HepG2 (cell line): Measurements from ENCODE around the gene FGA. TPM values are rescaled to one million over a fixed set of nuclear protein-coding genes. Genes with fewer than 3 reads are reported as not detected.

ENCODE experiments used
- ARNT ChIP-seq: fragments of 450-650 bp; IDR thresholded peaks from 2 replicates; pipeline ENCODE4 v1.6.1; 2017
- ELF3 ChIP-seq: IDR thresholded peaks from 2 replicates; pipeline ENCODE4 v1.6.1; 2016; ENCODE audit warnings: missing genetic modification reagents, missing compliant biosample characterization
- GATA4 ChIP-seq: sonication (generic); IDR thresholded peaks from 2 replicates; pipeline ENCODE4 v1.6.1; 2016; ENCODE audit warnings: antibody characterized with exemption, low read depth, borderline replicate concordance
- MAFF ChIP-seq: IDR thresholded peaks from 2 replicates; pipeline ENCODE4 v1.6.1; 2011; ENCODE audit warnings: low read depth, low read length, improper control_type of control experiment
- MEF2D ChIP-seq: sonication (generic); formaldehyde crosslinking; IDR thresholded peaks from 2 replicates; pipeline ENCODE4 v1.5.1; 2020; ENCODE audit warnings: mild to moderate bottlenecking, missing genetic modification reagents
- MXD4 ChIP-seq: IDR thresholded peaks from 2 replicates; pipeline ENCODE4 v1.6.1; 2016; ENCODE audit warnings: mild to moderate bottlenecking, missing biosample characterization, missing genetic modification reagents
- MYPOP ChIP-seq: sonication (generic); formaldehyde crosslinking; IDR thresholded peaks from 2 replicates; pipeline ENCODE4 v1.8.1; 2023; ENCODE audit warnings: mild to moderate bottlenecking, moderate library complexity, missing genetic modification reagents
- NCOA2 ChIP-seq: sonication (generic); formaldehyde crosslinking; IDR thresholded peaks from 2 replicates; pipeline ENCODE4 v1.8.0; 2022; ENCODE audit warnings: inconsistent platforms
- PHF21A ChIP-seq: sonication (generic); formaldehyde crosslinking; IDR thresholded peaks from 2 replicates; pipeline ENCODE4 v1.5.0; 2020; ENCODE audit warnings: mild to moderate bottlenecking, missing genetic modification reagents
- RFX3 ChIP-seq: IDR thresholded peaks from 2 replicates; pipeline ENCODE4 v1.6.1; 2016; ENCODE audit warnings: missing biosample characterization, missing genetic modification reagents
- SALL1 ChIP-seq: sonication (generic); formaldehyde crosslinking; IDR thresholded peaks from 2 replicates; pipeline ENCODE4 v1.8.0; 2022; ENCODE audit warnings: mild to moderate bottlenecking, missing genetic modification reagents
- SRSF4 ChIP-seq: fragments of 200-400 bp; formaldehyde crosslinking; IDR thresholded peaks from one replicate; pipeline ENCODE4 v1.6.1; 2018; ENCODE audit warnings: mild to moderate bottlenecking, low read depth, low read length, moderate library complexity; ENCODE audit not compliant: poor library complexity, severe bottlenecking
- SUZ12 ChIP-seq: fragments of 150-350 bp; IDR thresholded peaks from 2 replicates; pipeline ENCODE4 v1.6.1; 2014; ENCODE audit warnings: low read depth, low read length
- THAP8 ChIP-seq: sonication (generic); formaldehyde crosslinking; IDR thresholded peaks from 2 replicates; pipeline ENCODE4 v1.5.1; 2020; ENCODE audit warnings: missing genetic modification reagents, mild to moderate bottlenecking, borderline replicate concordance
- TP53 ChIP-seq: sonication (generic); formaldehyde crosslinking; conservative IDR thresholded peaks from 2 replicates; pipeline ENCODE4 v1.4.0; 2020; ENCODE audit warnings: missing genetic modification reagents
- TRIM22 ChIP-seq: fragments of 450-650 bp; IDR thresholded peaks from 2 replicates; pipeline ENCODE4 v1.6.1; 2017
- ZBTB20 ChIP-seq: sonication (generic); formaldehyde crosslinking; IDR thresholded peaks from 2 replicates; pipeline ENCODE4 v1.8.1; 2023; ENCODE audit warnings: missing genetic modification reagents, low read depth, mild to moderate bottlenecking, borderline replicate concordance
- ZBTB21 ChIP-seq: sonication (generic); formaldehyde crosslinking; IDR thresholded peaks from 2 replicates; pipeline ENCODE4 v1.4.0; 2020; ENCODE audit warnings: missing genetic modification reagents
- ZFP41 ChIP-seq: sonication (generic); formaldehyde crosslinking; IDR thresholded peaks from 2 replicates; pipeline ENCODE4 v1.4.0; 2020; ENCODE audit warnings: mild to moderate bottlenecking, missing genetic modification reagents, borderline replicate concordance
- ZNF292 ChIP-seq: sonication (generic); formaldehyde crosslinking; IDR thresholded peaks from 2 replicates; pipeline ENCODE4 v1.8.1; 2022; ENCODE audit warnings: mild to moderate bottlenecking, low read depth, missing genetic modification reagents, borderline replicate concordance
- ZNF362 ChIP-seq: sonication (generic); formaldehyde crosslinking; IDR thresholded peaks from 2 replicates; pipeline ENCODE4 v1.4.0; 2020; ENCODE audit warnings: missing genetic modification reagents, mild to moderate bottlenecking, borderline replicate concordance
- ZNF501 ChIP-seq: sonication (generic); formaldehyde crosslinking; IDR thresholded peaks from 2 replicates; pipeline ENCODE4 v1.5.1; 2020; ENCODE audit warnings: mild to moderate bottlenecking, moderate library complexity, missing genetic modification reagents
- ZNF510 ChIP-seq: sonication (generic); formaldehyde crosslinking; IDR thresholded peaks from 2 replicates; pipeline ENCODE4 v1.4.0; 2020; ENCODE audit warnings: low read depth, mild to moderate bottlenecking, missing genetic modification reagents
- ZNF543 ChIP-seq: sonication (generic); formaldehyde crosslinking; IDR thresholded peaks from 2 replicates; pipeline ENCODE4 v1.4.0; 2020; ENCODE audit warnings: mild to moderate bottlenecking, missing genetic modification reagents
- ZNF629 ChIP-seq: sonication (generic); formaldehyde crosslinking; conservative IDR thresholded peaks from 2 replicates; pipeline ENCODE4 v1.5.0; 2020; ENCODE audit warnings: missing genetic modification reagents
- ZNF674 ChIP-seq: sonication (generic); formaldehyde crosslinking; IDR thresholded peaks from 2 replicates; pipeline ENCODE4 v1.5.0; 2020; ENCODE audit warnings: low read depth, mild to moderate bottlenecking, missing genetic modification reagents
- ZNF784 ChIP-seq: sonication (generic); formaldehyde crosslinking; IDR thresholded peaks from 2 replicates; pipeline ENCODE4 v1.5.1; 2020; ENCODE audit warnings: missing genetic modification reagents, mild to moderate bottlenecking, borderline replicate concordance
- ZNF883 ChIP-seq: sonication (generic); formaldehyde crosslinking; IDR thresholded peaks from 2 replicates; pipeline ENCODE4 v1.5.1; 2020; ENCODE audit warnings: mild to moderate bottlenecking, missing genetic modification reagents; ENCODE audit errors: not compliant biosample characterization
- polyA plus RNA-seq, 8 experiments: library from polyadenylated mRNA; depleted of rRNA in 3 of 8; stranded (reverse) in 7 of 8; unstranded in 1 of 8; fragments of >200 nt; fragmentation: Illumina TruSeq in 4 of 8; extraction: Trizol in 4 of 8; gene quantifications; 2 replicates each; pipeline versions ENCODE4 v1.2.1 to v1.2.3, GENCODE V29; 2011 to 2016; ENCODE audit warnings: low read depth in 4 of 8, missing spikeins in 1 of 8, mixed read lengths in 1 of 8; ENCODE audit not compliant: insufficient read depth in 1 of 8
- total RNA-seq, 5 experiments: library from RNA; depleted of rRNA; stranded (reverse); fragments of >200 nt; fragmentation: Illumina TruSeq; extraction: Trizol; gene quantifications; 2 replicates each; pipeline ENCODE4 v1.2.3, GENCODE V29; 2016; ENCODE audit warnings: low read depth in 1 of 5

Gene FGA
- total and polyA plus RNA-seq, 2 of the 13 experiments (the other 11 are each of a cell fraction or from before 2014, with no cell fraction given) = 640 to 1,523 TPM

GRCh38 chr4:154617820-154618317 is 27.3 kb upstream of the FGA start (continued):
- peak; percentile 50; the same call in 1 of the 2 replicates for TF ChIP-seq ZNF629 (CRISPR knock-in tag)
- TF ChIP-seq MEF2D (CRISPR knock-in tag) = peak; percentile 99
- no peak; the same call in 1 of the 2 replicates for TF ChIP-seq MYPOP (CRISPR knock-in tag)
- no peak for TF ChIP-seq SRSF4
- peak; percentile 77; the same call in 1 of the 2 replicates for TF ChIP-seq ZNF362 (CRISPR knock-in tag)
- TF ChIP-seq ZNF674 (CRISPR knock-in tag) = no peak
- peak; percentile 99 for TF ChIP-seq GATA4
- TF ChIP-seq MAFF = 0 out of 2 replicates have a peak, but pooled peaks have one; percentile 11
- TF ChIP-seq ZNF883 (CRISPR knock-in tag) = no peak
- TF ChIP-seq MXD4 (CRISPR knock-in tag) = peak; percentile 71; the same call in 1 of the 2 replicates
- no peak for TF ChIP-seq ZNF501 (CRISPR knock-in tag)
- TF ChIP-seq THAP8 = no peak
- TF ChIP-seq ZNF510 (CRISPR knock-in tag) = no peak
- no peak for TF ChIP-seq ZFP41 (CRISPR knock-in tag)
- peak; percentile 64; the same call in 1 of the 2 replicates for TF ChIP-seq ZBTB21
- no peak for TF ChIP-seq TRIM22
- TF ChIP-seq RFX3 = peak; percentile 56
- peak; percentile 80; the same call in 1 of the 2 replicates for TF ChIP-seq TP53 (CRISPR knock-in tag)
- TF ChIP-seq ARNT = no peak
- TF ChIP-seq ELF3 (CRISPR knock-in tag) = peak; percentile 91
- TF ChIP-seq ZNF784 (CRISPR knock-in tag) = no peak
- TF ChIP-seq PHF21A (CRISPR knock-in tag) = peak; percentile 92
- peak; percentile 100 for TF ChIP-seq ZBTB20 (CRISPR knock-in tag)
- TF ChIP-seq NCOA2 (CRISPR knock-in tag) = peak; percentile 100
- TF ChIP-seq SUZ12 = no peak
- TF ChIP-seq ZNF292 (CRISPR knock-in tag) = no peak
- peak; percentile 75; the same call in 1 of the 2 replicates for TF ChIP-seq SALL1 (CRISPR knock-in tag)
- peak; percentile 34; the same call in 1 of the 2 replicates for TF ChIP-seq ZNF543 (CRISPR knock-in tag)
